ENCODE measurements around the gene EGFLAM. TPM values are rescaled to one million over a fixed set of nuclear protein-coding genes. Genes with fewer than 3 reads are reported as not detected.

The EGFLAM gene
- total and polyA plus RNA-seq, 2 donors (not counting 3 experiments of a cell fraction or from before 2014, with no cell fraction given): 1.2 to 2.7 TPM

- DNase-seq (ENCODE audit: low read depth, low spot score): no peak
- ChIA-PET CTCF (interaction anchor here (1.0 to 1.2 kb wide), 2 partner anchors 22 to 40 kb away, joined by 3 read pairs; no protein-coding TSS in a partner anchor), POLR2A (no interaction called here)
- H3K9me1 ChIP-seq (replicated peaks; ENCODE audit: control insufficient read depth, extremely low read depth, insufficient read depth, low read length): no peaks in the 10 kb centered on the region
- dilution Hi-C loops (cut with MboI; ENCODE audit: extremely low pct_ligation_motif_present, low sequenced_read_pairs) (no loop called here), intact Hi-C loops (cut with micrococcal nuclease) (no loop called here)
- no peaks in the 10 kb centered on the region for H3K4me1 ChIP-seq (ENCODE audit: control insufficient read depth, extremely low read depth, insufficient read depth, low read length)
- TF ChIP-seq POLR2A (IDR thresholded peaks at IDR 0.05; ENCODE audit: low read depth, low read length): no peak
- no peak for TF ChIP-seq MYC (IDR thresholded peaks at IDR 0.05; ENCODE audit: low read depth, low read length)
- no peak for TF ChIP-seq EZH2 (IDR thresholded peaks at IDR 0.05; ENCODE audit: borderline replicate concordance, low read depth, low read length, severe bottlenecking)
- TF ChIP-seq FOS (IDR thresholded peaks at IDR 0.05; ENCODE audit: borderline replicate concordance, insufficient read depth, low read length): no peak
- no peak for TF ChIP-seq JUN (IDR thresholded peaks at IDR 0.05; ENCODE audit: borderline replicate concordance, insufficient read depth, insufficient read length, low read depth)
- TF ChIP-seq, protein P1, sequence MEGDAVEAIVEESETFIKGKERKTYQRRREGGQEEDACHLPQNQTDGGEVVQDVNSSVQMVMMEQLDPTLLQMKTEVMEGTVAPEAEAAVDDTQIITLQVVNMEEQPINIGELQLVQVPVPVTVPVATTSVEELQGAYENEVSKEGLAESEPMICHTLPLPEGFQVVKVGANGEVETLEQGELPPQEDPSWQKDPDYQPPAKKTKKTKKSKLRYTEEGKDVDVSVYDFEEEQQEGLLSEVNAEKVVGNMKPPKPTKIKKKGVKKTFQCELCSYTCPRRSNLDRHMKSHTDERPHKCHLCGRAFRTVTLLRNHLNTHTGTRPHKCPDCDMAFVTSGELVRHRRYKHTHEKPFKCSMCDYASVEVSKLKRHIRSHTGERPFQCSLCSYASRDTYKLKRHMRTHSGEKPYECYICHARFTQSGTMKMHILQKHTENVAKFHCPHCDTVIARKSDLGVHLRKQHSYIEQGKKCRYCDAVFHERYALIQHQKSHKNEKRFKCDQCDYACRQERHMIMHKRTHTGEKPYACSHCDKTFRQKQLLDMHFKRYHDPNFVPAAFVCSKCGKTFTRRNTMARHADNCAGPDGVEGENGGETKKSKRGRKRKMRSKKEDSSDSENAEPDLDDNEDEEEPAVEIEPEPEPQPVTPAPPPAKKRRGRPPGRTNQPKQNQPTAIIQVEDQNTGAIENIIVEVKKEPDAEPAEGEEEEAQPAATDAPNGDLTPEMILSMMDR (IDR thresholded peaks at IDR 0.05; ENCODE audit: extremely low read depth in 1 of 2, insufficient read depth in 1 of 2, low read depth in 1 of 2, low read length in 2 of 2): no peak
- no peak for TF ChIP-seq GATA2 (IDR thresholded peaks at IDR 0.05; ENCODE audit: insufficient read depth, insufficient read length, low read depth, low read length)
- TF ChIP-seq, protein P2, sequence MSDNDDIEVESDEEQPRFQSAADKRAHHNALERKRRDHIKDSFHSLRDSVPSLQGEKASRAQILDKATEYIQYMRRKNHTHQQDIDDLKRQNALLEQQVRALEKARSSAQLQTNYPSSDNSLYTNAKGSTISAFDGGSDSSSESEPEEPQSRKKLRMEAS (IDR thresholded peaks at IDR 0.05; ENCODE audit: insufficient read depth, insufficient read length): no peak
- TF ChIP-seq POLR2AphosphoS5 (IDR thresholded peaks at IDR 0.05; ENCODE audit: insufficient read depth, low read depth, low read length): no peak
- no TSS peak for BruUV-seq (replicated peaks)
- H3K4me2 ChIP-seq (ENCODE audit: insufficient read depth, low read length): no peak overlapping the region
- no peak for FAIRE-seq
- H4K20me1 ChIP-seq (replicated peaks; ENCODE audit: control insufficient read depth, extremely low read depth, insufficient read depth, low read length): no peaks in the 10 kb centered on the region
- H3K36me3 ChIP-seq (ENCODE audit: control insufficient read depth in 2 of 2, extremely low read depth in 1 of 2, insufficient read depth in 2 of 2, low read length in 2 of 2): no peaks in the 10 kb centered on the region
- H3K4me3 ChIP-seq (replicated peaks in 1 of 3; ENCODE audit: insufficient read depth in 1 of 3, low read depth in 1 of 3, low read length in 3 of 3): no peak overlapping the region
- H3K79me2 ChIP-seq (ENCODE audit: control insufficient read depth, insufficient read depth, low read length): no peaks in the 10 kb centered on the region
- H3K9ac ChIP-seq (replicated peaks; ENCODE audit: extremely low read depth, insufficient read depth, low read length): no peak overlapping the region
- H3K27me3 ChIP-seq (ENCODE audit: control insufficient read depth in 2 of 2, insufficient read depth in 2 of 2, low read length in 2 of 2): peaks cover 0 to 9% of the 10 kb centered on the region in 2 experiments
- H2AFZ ChIP-seq (ENCODE audit: low read depth, low read length): no peak overlapping the region
- no peaks in the 10 kb centered on the region for H3K9me3 ChIP-seq (replicated peaks; ENCODE audit: control insufficient read depth, insufficient read depth, low read length)
- H3K27ac ChIP-seq (ENCODE audit: insufficient read depth, low read depth, low read length): no peak overlapping the region
These were observed 102.1 kb downstream of the EGFLAM start for GRCh38 chr5:38360323-38361061.
